GM21390 (cell line): ENCODE results near the gene NXPH3.

ENCODE experiments used
- ATAC-seq: cut with Tn5 transposase; IDR thresholded peaks from one replicate; pipeline ENCODE4 v1.9.1; 2021; ENCODE audit not compliant: unreplicated experiment

Gene NXPH3

GRCh38 chr17:49621946-49622529 is 46.4 kb downstream of the NXPH3 start:
- no peak for ATAC-seq

- ATAC-seq = no peak
These were observed 49.2 kb downstream of the NXPH3 start for GRCh38 chr17:49624896-49625295.

- ATAC-seq = no peak
These were observed 53.8 kb downstream of the NXPH3 start for GRCh38 chr17:49629447-49629846.

DNA sequence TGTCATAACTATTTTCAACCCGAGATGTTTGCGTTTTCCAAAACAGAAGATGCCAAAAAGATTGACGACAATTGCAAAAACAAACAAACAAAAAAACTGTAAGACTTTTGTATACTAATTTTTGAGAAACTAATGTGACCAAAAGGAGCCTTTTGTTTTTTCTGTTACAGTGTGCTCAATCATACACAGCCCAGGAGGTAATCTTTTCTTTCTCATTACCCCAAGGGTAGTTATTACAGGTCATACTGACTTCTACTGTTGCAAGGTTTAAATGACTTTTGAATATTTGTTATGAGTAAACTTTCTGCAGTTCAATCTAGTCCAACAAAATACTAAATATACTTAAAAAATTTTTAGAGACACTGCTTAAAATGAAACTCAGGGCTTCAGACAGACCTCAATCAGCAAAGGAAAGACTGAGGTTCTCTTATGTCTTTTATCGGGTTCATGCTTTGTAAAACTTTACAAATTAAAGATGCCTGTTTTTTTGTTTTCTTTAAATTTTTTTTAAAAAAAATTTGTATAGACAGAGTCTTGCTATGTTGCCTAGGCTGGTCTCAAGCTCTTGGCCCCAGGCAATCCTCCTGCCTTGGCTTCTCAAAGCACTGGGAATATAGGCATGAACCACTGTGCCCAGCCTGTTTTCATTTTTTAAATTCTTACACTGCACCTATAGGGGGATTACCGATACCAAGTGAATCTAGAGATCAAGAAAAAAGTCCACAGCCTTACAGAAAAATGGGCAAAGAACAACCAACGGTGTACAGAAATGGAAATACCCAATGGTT is 54.6 kb downstream of the NXPH3 start:
- ATAC-seq = no peak

GRCh38 chr17:49631496-49631895 is 55.8 kb downstream of the NXPH3 start:
- no peak for ATAC-seq
